Globus pallidus (tissue), 1 donor: ENCODE results near the gene POR.

ENCODE experiments used
- DNase-seq: peaks from one replicate; pipeline ENCODE4 v3.0.0-alpha.2; 2015; ENCODE audit warnings: low spot score

Gene POR

GRCh38 chr7:75979759-75980429 is 64.9 kb downstream of the POR start:
- no peak for DNase-seq

DNA sequence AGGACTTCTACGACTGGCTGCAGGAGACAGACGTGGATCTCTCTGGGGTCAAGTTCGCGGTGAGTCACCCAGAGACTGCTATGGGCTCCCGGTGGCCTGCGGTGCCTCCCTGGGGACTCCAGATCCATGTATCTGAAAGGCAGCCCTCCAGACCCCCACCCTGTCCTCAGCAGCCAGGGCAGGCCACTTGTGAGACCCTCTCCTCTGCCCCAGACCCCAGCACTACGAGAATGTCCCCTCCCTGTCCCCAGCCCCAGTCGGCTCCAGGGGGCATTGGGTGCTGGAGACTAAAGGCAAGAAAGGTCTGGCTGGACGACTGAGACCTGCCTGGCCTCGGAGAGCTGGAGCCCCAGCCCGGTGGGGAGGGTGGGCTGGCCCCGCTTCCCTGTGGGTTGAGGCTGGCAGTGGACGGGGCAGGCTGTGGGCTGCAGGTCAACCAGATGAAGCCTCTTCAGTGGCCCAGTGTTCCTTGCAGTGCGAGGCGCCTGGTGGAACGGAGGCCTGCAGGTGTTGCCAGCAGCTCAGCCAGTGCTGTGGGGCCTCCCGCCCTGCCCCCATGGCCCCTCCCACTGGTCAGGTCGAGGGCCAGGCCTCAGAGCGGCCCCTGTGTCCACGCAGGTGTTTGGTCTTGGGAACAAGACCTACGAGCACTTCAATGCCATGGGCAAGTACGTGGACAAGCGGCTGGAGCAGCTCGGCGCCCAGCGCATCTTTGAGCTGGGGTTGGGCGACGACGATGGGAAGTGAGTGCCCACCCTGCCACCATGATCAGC is 65.7 kb downstream of the POR start:
- no peak for DNase-seq

DNA sequence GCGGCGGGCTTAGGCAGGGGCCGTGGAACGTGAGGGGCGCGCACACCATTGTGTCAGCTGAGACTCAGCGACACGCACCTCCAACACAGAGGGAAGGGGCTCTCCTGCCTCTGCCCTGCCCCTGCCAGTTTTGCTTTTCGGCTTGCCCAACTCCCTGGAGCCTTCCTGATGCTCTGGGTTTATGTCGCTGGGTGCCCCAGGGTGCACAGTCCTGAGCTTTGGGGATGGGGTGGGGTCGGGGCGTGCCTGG is 66.2 kb downstream of the POR start:
- DNase-seq: no peak

- DNase-seq: no peak
Measured at GRCh38 chr7:75981453-75982305, 66.7 kb downstream of the POR start.

DNA sequence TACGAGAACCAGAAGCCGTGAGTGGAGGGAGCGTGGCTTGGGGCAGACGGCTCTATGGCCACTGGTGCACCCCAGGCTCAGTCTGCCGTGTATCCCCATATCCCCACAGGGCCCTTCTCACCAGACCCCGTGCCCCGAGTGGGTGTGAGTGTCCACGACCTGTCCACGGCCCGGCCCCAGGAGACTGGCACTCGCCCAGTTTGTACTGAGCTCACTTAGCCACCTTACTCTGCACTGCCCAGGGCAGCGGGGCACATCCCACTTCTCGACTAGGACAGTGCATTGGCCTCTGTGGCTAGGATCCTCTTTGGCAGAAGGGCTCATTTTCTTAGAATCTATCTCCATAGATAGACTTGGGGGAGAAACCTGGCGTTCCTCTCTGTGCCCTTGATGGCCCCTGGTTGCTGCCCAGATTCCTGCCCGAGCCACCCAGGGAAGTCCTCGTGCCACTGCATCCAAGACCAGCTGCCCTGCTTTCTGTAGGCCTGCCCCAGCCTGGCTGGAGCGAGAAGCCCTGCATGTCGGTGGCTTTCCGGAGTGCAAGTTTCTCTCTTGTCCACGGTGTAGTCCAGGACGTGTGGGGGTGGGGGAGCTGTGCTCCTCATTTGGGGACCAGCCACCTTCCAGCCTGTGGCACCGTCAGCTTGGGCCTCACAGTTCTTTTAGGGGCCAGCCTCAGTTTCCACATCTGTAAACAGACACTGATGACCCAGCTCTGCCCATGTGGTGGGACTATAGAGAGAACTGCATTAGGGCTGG is 67.5 kb downstream of the POR start:
- no peak for DNase-seq

- DNase-seq: no peak
Measured at GRCh38 chr7:75983471-75984129, 68.6 kb downstream of the POR start.

DNA sequence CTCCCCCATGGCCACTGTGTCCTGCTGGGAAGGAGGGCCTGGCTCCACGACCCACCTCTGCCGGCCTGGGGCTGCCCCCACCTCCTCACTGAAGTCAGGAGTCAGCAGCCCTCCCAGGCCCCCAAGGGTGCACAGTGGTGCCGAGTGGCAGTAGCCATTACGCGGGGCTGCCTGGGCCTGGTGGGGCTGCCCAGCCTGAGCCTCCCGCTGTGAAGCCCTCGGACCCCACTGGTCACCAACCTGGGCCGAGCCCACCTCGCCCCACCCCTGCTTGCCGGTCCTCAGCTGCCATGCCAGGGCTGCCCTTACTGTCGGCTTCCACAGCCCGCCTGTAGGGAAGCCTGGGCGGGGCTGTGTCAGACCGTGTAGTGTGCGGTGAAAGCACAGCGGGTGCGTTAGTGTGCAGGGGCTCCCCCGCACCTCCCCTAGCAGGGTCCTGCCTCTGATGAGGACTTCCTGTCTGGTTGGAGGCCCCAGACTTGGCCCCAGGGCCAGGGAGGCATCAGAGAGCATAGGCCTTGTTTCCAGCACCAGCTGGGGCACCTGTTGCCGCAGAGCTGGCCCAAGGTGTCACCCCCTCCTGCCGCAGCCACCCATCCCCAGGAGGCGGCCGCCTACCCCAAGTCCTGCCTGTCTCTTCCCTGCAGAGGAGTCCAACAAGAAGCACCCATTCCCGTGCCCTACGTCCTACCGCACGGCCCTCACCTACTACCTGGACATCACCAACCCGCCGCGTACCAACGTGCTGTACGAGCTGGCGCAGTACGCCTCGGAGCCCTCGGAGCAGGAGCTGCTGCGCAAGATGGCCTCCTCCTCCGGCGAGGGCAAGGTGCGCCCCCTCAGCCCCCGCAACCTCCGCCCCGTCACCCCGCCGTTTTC is 69.4 kb downstream of the POR start:
- no peak for DNase-seq

- no peak for DNase-seq
Measured at GRCh38 chr7:75985009-75985517, 70.1 kb downstream of the POR start.

DNA sequence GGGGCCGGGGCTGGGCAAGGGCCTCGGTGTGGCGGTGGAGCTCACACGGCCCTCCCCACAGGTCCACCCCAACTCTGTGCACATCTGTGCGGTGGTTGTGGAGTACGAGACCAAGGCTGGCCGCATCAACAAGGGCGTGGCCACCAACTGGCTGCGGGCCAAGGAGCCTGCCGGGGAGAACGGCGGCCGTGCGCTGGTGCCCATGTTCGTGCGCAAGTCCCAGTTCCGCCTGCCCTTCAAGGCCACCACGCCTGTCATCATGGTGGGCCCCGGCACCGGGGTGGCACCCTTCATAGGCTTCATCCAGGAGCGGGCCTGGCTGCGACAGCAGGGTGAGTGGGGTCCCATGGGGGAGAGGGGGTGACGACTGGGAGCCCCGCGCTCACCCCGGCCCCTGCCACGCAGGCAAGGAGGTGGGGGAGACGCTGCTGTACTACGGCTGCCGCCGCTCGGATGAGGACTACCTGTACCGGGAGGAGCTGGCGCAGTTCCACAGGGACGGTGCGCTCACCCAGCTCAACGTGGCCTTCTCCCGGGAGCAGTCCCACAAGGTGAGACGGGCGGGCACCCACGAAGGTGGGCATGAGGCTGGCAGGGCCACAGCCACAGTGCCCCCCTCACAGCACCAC is 70.7 kb downstream of the POR start:
- DNase-seq: no peak

DNA sequence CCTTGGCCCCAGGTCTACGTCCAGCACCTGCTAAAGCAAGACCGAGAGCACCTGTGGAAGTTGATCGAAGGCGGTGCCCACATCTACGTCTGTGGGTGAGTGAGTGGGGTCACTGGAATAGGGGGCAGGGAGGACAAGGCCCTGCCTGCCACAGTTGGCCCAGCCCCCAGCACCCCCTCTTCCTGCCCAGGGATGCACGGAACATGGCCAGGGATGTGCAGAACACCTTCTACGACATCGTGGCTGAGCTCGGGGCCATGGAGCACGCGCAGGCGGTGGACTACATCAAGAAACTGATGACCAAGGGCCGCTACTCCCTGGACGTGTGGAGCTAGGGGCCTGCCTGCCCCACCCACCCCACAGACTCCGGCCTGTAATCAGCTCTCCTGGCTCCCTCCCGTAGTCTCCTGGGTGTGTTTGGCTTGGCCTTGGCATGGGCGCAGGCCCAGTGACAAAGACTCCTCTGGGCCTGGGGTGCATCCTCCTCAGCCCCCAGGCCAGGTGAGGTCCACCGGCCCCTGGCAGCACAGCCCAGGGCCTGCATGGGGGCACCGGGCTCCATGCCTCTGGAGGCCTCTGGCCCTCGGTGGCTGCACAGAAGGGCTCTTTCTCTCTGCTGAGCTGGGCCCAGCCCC is 71.3 kb downstream of the POR start:
- DNase-seq: no peak

GRCh38 chr7:75987026-75987804 is 72.3 kb downstream of the POR start:
- no peak for DNase-seq

GRCh38 chr7:75987805-75988567 is 73.0 kb downstream of the POR start:
- no peak for DNase-seq

- no peak for DNase-seq
Measured at GRCh38 chr7:75988568-75989499, 73.9 kb downstream of the POR start.

DNA sequence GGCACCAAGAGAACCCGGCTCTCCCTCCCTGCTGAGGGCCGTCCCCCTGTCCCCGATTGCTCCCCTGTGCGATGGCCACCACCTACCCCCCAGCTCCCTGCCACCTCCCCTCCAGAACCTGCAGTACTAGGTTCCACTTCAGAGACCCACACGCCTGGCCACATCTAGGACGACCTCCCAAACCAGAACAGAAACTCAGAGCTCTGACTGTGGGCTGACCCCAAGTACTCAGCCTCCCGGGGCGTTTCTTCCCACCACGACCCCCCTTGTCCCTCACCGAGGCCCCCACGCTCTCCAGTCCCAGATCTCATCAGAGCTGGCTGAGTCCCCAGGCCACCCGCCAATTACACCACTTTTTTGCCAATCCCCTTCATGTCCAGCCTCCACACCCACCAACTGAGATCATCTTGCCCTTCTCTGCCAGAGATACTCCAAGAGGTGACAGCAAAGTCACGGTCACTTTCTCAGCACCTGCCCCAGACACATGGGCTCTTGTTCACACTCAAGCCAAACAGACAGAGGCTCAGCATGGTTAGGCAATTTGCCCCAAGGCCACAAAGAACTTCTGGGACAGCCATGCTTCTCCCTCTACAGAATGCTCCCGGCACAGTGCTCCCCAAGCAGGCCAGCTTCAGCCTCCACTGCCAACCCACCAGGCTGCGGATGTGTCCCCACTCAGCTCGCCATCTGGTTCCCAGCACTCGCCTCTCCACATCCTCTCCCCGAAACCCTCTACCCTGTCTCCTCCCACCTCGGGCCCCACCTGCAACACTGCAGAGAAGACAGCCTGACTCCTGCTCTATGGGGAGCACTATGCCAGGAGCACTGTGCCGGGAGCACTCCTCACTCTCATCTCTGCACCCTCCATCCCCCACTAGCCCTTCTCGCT is 74.8 kb downstream of the POR start:
- DNase-seq: no peak

DNA sequence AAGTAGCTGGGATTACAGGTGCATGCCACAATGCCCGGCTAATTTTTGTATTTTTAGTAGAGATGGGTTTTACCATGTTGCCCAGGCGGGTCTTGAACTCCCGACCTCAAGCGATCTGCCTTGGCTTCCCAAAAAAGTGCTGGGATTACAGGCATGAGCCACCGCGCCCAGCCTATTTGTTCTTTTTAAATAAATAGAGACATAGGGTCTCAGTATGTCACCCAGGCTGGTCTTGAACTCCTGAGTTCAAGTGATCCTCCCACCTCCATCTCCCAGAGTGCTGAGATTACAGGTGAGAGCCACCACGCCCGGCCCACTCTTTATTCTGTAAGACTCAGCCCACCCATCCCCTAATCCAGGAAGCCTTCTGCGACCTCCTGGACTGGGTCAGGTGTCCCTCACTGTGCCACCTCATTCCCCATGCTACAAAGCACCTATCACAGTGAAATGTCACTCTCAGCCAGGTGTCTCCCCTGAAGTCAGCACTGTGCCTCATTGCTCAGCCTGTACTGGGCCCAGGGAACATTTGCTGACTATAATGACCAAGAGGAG is 76.7 kb downstream of the POR start:
- DNase-seq: no peak
